GM12892 (cell line): ENCODE measurements around the gene TAF11L10.

Source experiments
- POLR2A ChIP-seq: IDR thresholded peaks from 2 replicates; pipeline ENCODE4 v1.6.1; 2011; ENCODE audit warnings: low read depth, low read length, control low read depth
- TAF1 ChIP-seq: IDR thresholded peaks from 2 replicates; pipeline ENCODE4 v1.6.1; 2011; ENCODE audit warnings: low read depth, mild to moderate bottlenecking, control low read depth, low read length, borderline replicate concordance

DNA sequence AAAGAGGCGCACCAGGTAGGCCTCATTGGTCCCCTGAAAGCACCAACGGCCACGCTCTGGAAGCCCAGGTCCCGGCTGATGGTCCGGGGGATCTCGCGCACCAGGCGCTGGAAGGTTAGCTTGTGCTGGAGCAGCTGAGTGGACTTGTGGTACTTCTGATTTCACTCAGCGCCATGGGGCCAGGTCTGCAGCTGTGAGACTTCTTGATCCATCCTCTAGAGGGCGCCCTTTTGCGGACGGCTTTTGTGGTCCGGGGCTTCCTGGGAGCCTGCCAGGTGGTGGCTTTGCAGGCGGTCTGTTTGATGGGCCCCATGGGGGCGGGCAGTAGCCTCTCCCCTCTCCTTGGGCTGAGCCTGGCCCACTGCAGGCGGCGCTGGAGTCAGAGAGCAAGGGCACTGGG lies 23.0 kb upstream of the TAF11L10 start:
- TF ChIP-seq TAF1, result no peak
- no peak for TF ChIP-seq POLR2A
